Measurements from ENCODE around the gene SPACDR. TPM values are rescaled to one million over a fixed set of nuclear protein-coding genes. Genes with fewer than 3 reads are reported as not detected.

SPACDR gene
- total RNA-seq, 2 experiments from 2014 or later: 0.64 to 0.93 TPM

DNA sequence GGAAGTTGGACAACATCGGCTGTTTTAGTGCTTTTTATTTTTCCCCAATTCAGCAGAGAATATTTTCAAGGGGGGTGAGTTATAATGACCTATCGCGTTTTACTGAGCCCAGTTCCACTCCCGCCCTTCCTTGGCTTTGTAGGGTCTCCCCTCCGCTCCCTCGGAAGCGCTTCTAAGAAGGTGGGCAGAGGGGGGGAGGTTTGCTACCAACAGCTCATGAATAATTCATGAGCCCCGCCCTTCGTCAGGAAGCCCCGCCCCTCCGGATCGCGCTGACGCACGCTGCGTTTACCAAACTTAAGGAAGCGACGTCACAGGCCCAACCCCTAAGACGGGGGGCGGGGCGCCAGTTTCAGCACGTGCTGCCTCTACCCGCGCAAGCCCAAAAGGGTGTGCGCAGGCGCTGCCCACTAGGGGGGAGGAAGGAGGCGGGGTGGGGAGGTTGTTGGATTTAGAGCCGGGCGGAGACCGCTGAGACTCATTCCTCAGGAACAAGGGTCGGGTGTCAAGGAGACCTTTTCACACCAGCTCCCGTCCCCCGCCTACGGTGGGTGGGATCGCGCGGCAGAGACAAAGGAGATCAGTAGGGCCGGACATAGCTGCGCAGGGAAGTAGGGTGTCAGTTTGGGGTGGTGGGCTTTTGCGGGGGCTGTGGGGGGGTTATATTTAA, 35.0 kb downstream of the SPACDR start:
- intact Hi-C loops (cut with DNase I, micrococcal nuclease): loop anchor here (1.0 to 5.0 kb wide), 4 partner anchors 7 to 512 kb away; partner anchors contain the start of genes PPP1R35 (in 1 of the 2) and TRIM4 (in 1 of the 2)
- Mint-ChIP-seq H3K4me1 (ENCODE audit: low read depth) (peaks cover 47% of the 10 kb centered on the region), H3K36me3 (ENCODE audit: low read depth) (peaks cover 53% of the 10 kb centered on the region), H3K4me3 (peak overlapping the region; percentile 100), H3K27ac (peak overlapping the region; percentile 100), H3K27me3 (peaks cover 11% of the 10 kb centered on the region), H3K9me3 (no peaks in the 10 kb centered on the region)
- CTCF ChIA-PET: interaction anchor here (1.0 to 1.1 kb wide), 2 partner anchors 239 to 277 kb away, joined by 3 to 4 read pairs; partner anchors contain the start of gene POP7
- no peaks in the 10 kb centered on the region for H3K27me3 ChIP-seq (ENCODE audit: control insufficient read depth in 1 of 2, insufficient read depth in 2 of 2, low read length in 2 of 2)
- DNase-seq (peak; percentile 100), ATAC-seq (ENCODE audit: poor library complexity) (peak; percentile 60)
- POLR2A ChIA-PET: interaction anchor here (0.6 to 3.9 kb wide), 58 partner anchors 9 to 1997 kb away, joined by 3 to 91 read pairs (median 7); partner anchors contain the start of genes AGFG2, AP4M1, BUD31 and CNPY4
- H3K4me3 ChIP-seq (ENCODE audit: low read length): peak overlapping the region; percentile 96
- no peak for TF ChIP-seq CTCF (IDR thresholded peaks at IDR 0.05)
- H3K4me1 ChIP-seq (ENCODE audit: insufficient read depth, low read length): peaks cover 56% of the 10 kb centered on the region
- H3K36me3 ChIP-seq (ENCODE audit: insufficient read depth, low read length): peaks cover 26% of the 10 kb centered on the region
- H3K27ac ChIP-seq (ENCODE audit: low read depth in 1 of 2, low read length in 2 of 2): peak overlapping the region; percentile 100
- H3K9me3 ChIP-seq (ENCODE audit: control insufficient read depth in 1 of 2, insufficient read depth in 1 of 2, low read length in 2 of 2): no peaks in the 10 kb centered on the region

DNA sequence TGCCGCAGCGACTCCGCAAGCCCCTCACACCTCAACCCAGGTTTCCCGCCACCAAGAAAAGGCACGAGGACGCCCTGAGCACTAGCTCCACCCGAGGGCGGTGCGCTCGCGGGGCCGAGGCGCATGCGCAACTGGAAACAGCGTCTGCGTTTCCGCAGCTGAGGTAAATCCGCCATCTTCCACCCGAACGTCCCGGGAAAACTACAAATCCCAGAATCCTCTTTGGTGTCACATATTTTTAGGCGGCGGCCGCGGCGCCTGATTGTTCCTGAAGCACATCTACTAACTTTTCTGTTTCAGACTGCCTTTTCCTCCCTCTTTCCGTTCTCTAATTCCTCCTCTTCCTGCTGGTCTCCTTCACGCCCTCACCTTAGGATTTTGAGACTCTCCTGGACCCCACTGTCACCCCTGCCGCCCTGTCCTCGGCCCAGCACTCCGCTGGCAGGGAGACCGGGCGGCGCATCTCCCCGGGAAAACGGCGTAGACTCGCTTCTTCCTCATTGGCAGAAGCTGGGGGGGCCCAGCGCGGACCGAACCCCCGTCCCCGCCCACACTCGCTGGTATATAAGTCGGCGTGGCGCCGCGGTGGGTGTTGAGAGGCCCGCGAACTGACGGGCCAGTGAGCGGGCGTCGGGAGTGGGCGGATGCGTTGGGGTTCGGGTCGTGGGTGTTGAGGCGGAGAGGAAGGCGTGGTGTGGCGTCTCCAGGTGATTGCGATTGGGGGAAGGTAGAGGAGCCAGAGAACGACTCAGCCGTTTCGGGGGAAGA, 35.7 kb downstream of the SPACDR start, which contains the start of gene ZCWPW1:
TSS of gene ZCWPW1 (minus strand) at position 505 of the 768 bp plus-strand sequence. CDS start 8,054 bp downstream, outside the sequence.
- no peaks in the 10 kb centered on the region for H3K9me3 Mint-ChIP-seq
- Histone ChIP-seq H3K9me3 (ENCODE audit: control insufficient read depth in 1 of 2, insufficient read depth in 1 of 2, low read length in 2 of 2) (no peaks in the 10 kb centered on the region), H3K4me3 (ENCODE audit: low read length) (peak within 1 kb of the TSS; percentile 96), H3K4me1 (ENCODE audit: insufficient read depth, low read length) (peaks cover 49% of the 10 kb centered on the region), H3K36me3 (ENCODE audit: insufficient read depth, low read length) (peaks cover 19% of the 10 kb centered on the region), H3K27me3 (ENCODE audit: control insufficient read depth in 1 of 2, insufficient read depth in 2 of 2, low read length in 2 of 2) (no peaks in the 10 kb centered on the region), H3K27ac (ENCODE audit: low read depth in 1 of 2, low read length in 2 of 2) (peak within 1 kb of the TSS; percentile 100)
- peaks cover 11% of the 10 kb centered on the region for H3K27me3 Mint-ChIP-seq
- POLR2A ChIA-PET: interaction anchor here (0.5 to 3.9 kb wide), 59 partner anchors 8 to 1998 kb away, joined by 3 to 91 read pairs (median 6); partner anchors contain the start of genes AGFG2, AP4M1, BUD31 and CNPY4
- intact Hi-C loops (cut with DNase I, micrococcal nuclease): loop anchor here (1.0 to 5.0 kb wide), 4 partner anchors 8 to 511 kb away; partner anchors contain the start of genes PPP1R35 (in 1 of the 2) and TRIM4 (in 1 of the 2)
- CTCF ChIA-PET: interaction anchor here (0.8 to 1.1 kb wide), 4 partner anchors 21 to 277 kb away, joined by 3 to 4 read pairs (median 3); partner anchors contain the start of gene POP7
- H3K4me1 Mint-ChIP-seq (ENCODE audit: low read depth): peaks cover 40% of the 10 kb centered on the region
- peaks cover 46% of the 10 kb centered on the region for H3K36me3 Mint-ChIP-seq (ENCODE audit: low read depth)
- DNase-seq (peak; percentile 94 to 99 (median 97)), ATAC-seq (ENCODE audit: poor library complexity) (peak; percentile 61)
- peak within 1 kb of the TSS; percentile 100 for H3K4me3 Mint-ChIP-seq
- TF ChIP-seq CTCF (IDR thresholded peaks at IDR 0.05): no peak
- peak within 1 kb of the TSS; percentile 100 for H3K27ac Mint-ChIP-seq

GRCh38 chr7:100427762-100428198, 36.3 kb downstream of the SPACDR start:
- Mint-ChIP-seq H3K36me3 (ENCODE audit: low read depth) (peaks cover 40% of the 10 kb centered on the region), H3K4me1 (ENCODE audit: low read depth) (peaks cover 35% of the 10 kb centered on the region), H3K27me3 (peaks cover 11% of the 10 kb centered on the region), H3K27ac (peak overlapping the region; percentile 100), H3K4me3 (peak overlapping the region; percentile 100), H3K9me3 (no peaks in the 10 kb centered on the region)
- ChIA-PET POLR2A (interaction anchor here (0.7 to 3.9 kb wide), 42 partner anchors 11 to 1020 kb away, joined by 3 to 91 read pairs (median 9); partner anchors contain the start of genes AGFG2, AP4M1, BUD31 and CNPY4), CTCF (interaction anchor here (0.8 to 1.1 kb wide), 4 partner anchors 20 to 278 kb away, joined by 3 to 4 read pairs (median 3); partner anchors contain the start of gene POP7)
- Histone ChIP-seq H3K9me3 (ENCODE audit: control insufficient read depth in 1 of 2, insufficient read depth in 1 of 2, low read length in 2 of 2) (no peaks in the 10 kb centered on the region), H3K4me3 (ENCODE audit: low read length) (peak overlapping the region; percentile 96), H3K27ac (ENCODE audit: low read depth in 1 of 2, low read length in 2 of 2) (peak overlapping the region; percentile 100), H3K4me1 (ENCODE audit: insufficient read depth, low read length) (peaks cover 42% of the 10 kb centered on the region), H3K36me3 (ENCODE audit: insufficient read depth, low read length) (peaks cover 12% of the 10 kb centered on the region), H3K27me3 (ENCODE audit: control insufficient read depth in 1 of 2, insufficient read depth in 2 of 2, low read length in 2 of 2) (no peaks in the 10 kb centered on the region)
- ATAC-seq (ENCODE audit: poor library complexity) (no peak), DNase-seq (no peak)
- intact Hi-C loops (cut with DNase I, micrococcal nuclease): loop anchor here (1.0 to 5.0 kb wide), 4 partner anchors 9 to 510 kb away; partner anchors contain the start of genes PPP1R35 (in 1 of the 2) and TRIM4 (in 1 of the 2)
- TF ChIP-seq CTCF (IDR thresholded peaks at IDR 0.05): no peak

All from CD4-positive, alpha-beta T cell (primary cell).